Measurements from ENCODE around the gene CCDC188.

The CCDC188 gene

GRCh38 chr22:20115691-20116375 is 35.0 kb downstream of the CCDC188 start, which contains the start of gene RANBP1:
RANBP1 (plus strand) TSS chr22:20116104; CDS start chr22:20116185, 81 bp downstream.
- Histone ChIP-seq H3K9me3 (ENCODE audit: control insufficient read depth, low read length) (no peaks in the 10 kb centered on the region), H3K27me3 (ENCODE audit: control insufficient read depth, insufficient read depth, low read length) (no peaks in the 10 kb centered on the region), H3K4me1 (ENCODE audit: control insufficient read depth, insufficient read depth, low read length) (peaks cover 15% of the 10 kb centered on the region), H3K9ac (ENCODE audit: low read length) (peak within 1 kb of the TSS; percentile 83), H3K4me3 (ENCODE audit: low read length) (peak within 1 kb of the TSS; percentile 63), H3K36me3 (ENCODE audit: control insufficient read depth, insufficient read depth, low read length) (no peaks in the 10 kb centered on the region)

- H3K4me3 ChIP-seq (ENCODE audit: low read length): no peak overlapping the region
- H3K27me3 ChIP-seq (ENCODE audit: control insufficient read depth, insufficient read depth, low read length): no peaks in the 10 kb centered on the region
- no peak overlapping the region for H3K9ac ChIP-seq (ENCODE audit: low read length)
- H3K9me3 ChIP-seq (ENCODE audit: control insufficient read depth, low read length): no peaks in the 10 kb centered on the region
- H3K36me3 ChIP-seq (ENCODE audit: control insufficient read depth, insufficient read depth, low read length): no peaks in the 10 kb centered on the region
- peaks cover 15% of the 10 kb centered on the region for H3K4me1 ChIP-seq (ENCODE audit: control insufficient read depth, insufficient read depth, low read length)
Measured at GRCh38 chr22:20114506-20115475, 36.1 kb downstream of the CCDC188 start.

GRCh38 chr22:20113551-20114310 is 37.1 kb downstream of the CCDC188 start:
- Histone ChIP-seq H3K4me1 (ENCODE audit: control insufficient read depth, insufficient read depth, low read length) (peaks cover 12% of the 10 kb centered on the region), H3K9me3 (ENCODE audit: control insufficient read depth, low read length) (no peaks in the 10 kb centered on the region), H3K36me3 (ENCODE audit: control insufficient read depth, insufficient read depth, low read length) (peaks cover 3% of the 10 kb centered on the region)

GRCh38 chr22:20112623-20113511 is 38.0 kb downstream of the CCDC188 start:
- no peak overlapping the region for H3K4me3 ChIP-seq (ENCODE audit: low read length)
- H3K36me3 ChIP-seq (ENCODE audit: control insufficient read depth, insufficient read depth, low read length): peaks cover 3% of the 10 kb centered on the region
- no peak overlapping the region for H3K9ac ChIP-seq (ENCODE audit: low read length)
- H3K4me1 ChIP-seq (ENCODE audit: control insufficient read depth, insufficient read depth, low read length): peaks cover 6% of the 10 kb centered on the region
- H3K9me3 ChIP-seq (ENCODE audit: control insufficient read depth, low read length): no peaks in the 10 kb centered on the region
- H3K27me3 ChIP-seq (ENCODE audit: control insufficient read depth, insufficient read depth, low read length): no peaks in the 10 kb centered on the region

More at GRCh38 chr22:20113551-20114310, 37.1 kb downstream of the CCDC188 start:
- Histone ChIP-seq H3K9ac (ENCODE audit: low read length) (no peak overlapping the region), H3K27me3 (ENCODE audit: control insufficient read depth, insufficient read depth, low read length) (no peaks in the 10 kb centered on the region), H3K4me3 (ENCODE audit: low read length) (no peak overlapping the region)

GRCh38 chr22:20111689-20112622 is 38.9 kb downstream of the CCDC188 start:
- H3K36me3 ChIP-seq (ENCODE audit: control insufficient read depth, insufficient read depth, low read length): peaks cover 8% of the 10 kb centered on the region
- no peaks in the 10 kb centered on the region for H3K9me3 ChIP-seq (ENCODE audit: control insufficient read depth, low read length)
- H3K4me3 ChIP-seq (ENCODE audit: low read length): no peak overlapping the region
- peaks cover 6% of the 10 kb centered on the region for H3K4me1 ChIP-seq (ENCODE audit: control insufficient read depth, insufficient read depth, low read length)
- H3K27me3 ChIP-seq (ENCODE audit: control insufficient read depth, insufficient read depth, low read length): no peaks in the 10 kb centered on the region
- H3K9ac ChIP-seq (ENCODE audit: low read length): no peak overlapping the region

GRCh38 chr22:20111045-20111688 is 39.7 kb downstream of the CCDC188 start:
- peaks cover 6% of the 10 kb centered on the region for H3K4me1 ChIP-seq (ENCODE audit: control insufficient read depth, insufficient read depth, low read length)
- H3K4me3 ChIP-seq (ENCODE audit: low read length): no peak overlapping the region
- no peak overlapping the region for H3K9ac ChIP-seq (ENCODE audit: low read length)
- H3K27me3 ChIP-seq (ENCODE audit: control insufficient read depth, insufficient read depth, low read length): no peaks in the 10 kb centered on the region
- H3K9me3 ChIP-seq (ENCODE audit: control insufficient read depth, low read length): no peaks in the 10 kb centered on the region
- peaks cover 16% of the 10 kb centered on the region for H3K36me3 ChIP-seq (ENCODE audit: control insufficient read depth, insufficient read depth, low read length)

GRCh38 chr22:20110359-20110985 is 40.4 kb downstream of the CCDC188 start:
- H3K4me1 ChIP-seq (ENCODE audit: control insufficient read depth, insufficient read depth, low read length): no peaks in the 10 kb centered on the region
- peaks cover 19% of the 10 kb centered on the region for H3K36me3 ChIP-seq (ENCODE audit: control insufficient read depth, insufficient read depth, low read length)
- H3K27me3 ChIP-seq (ENCODE audit: control insufficient read depth, insufficient read depth, low read length): no peaks in the 10 kb centered on the region
- H3K9me3 ChIP-seq (ENCODE audit: control insufficient read depth, low read length): no peaks in the 10 kb centered on the region
- H3K4me3 ChIP-seq (ENCODE audit: low read length): no peak overlapping the region
- no peak overlapping the region for H3K9ac ChIP-seq (ENCODE audit: low read length)

GRCh38 chr22:20109411-20110358 is 41.2 kb downstream of the CCDC188 start:
- no peak overlapping the region for H3K4me3 ChIP-seq (ENCODE audit: low read length)
- no peaks in the 10 kb centered on the region for H3K4me1 ChIP-seq (ENCODE audit: control insufficient read depth, insufficient read depth, low read length)
- H3K9me3 ChIP-seq (ENCODE audit: control insufficient read depth, low read length): no peaks in the 10 kb centered on the region
- H3K36me3 ChIP-seq (ENCODE audit: control insufficient read depth, insufficient read depth, low read length): peaks cover 19% of the 10 kb centered on the region
- H3K27me3 ChIP-seq (ENCODE audit: control insufficient read depth, insufficient read depth, low read length): no peaks in the 10 kb centered on the region
- H3K9ac ChIP-seq (ENCODE audit: low read length): no peak overlapping the region

GRCh38 chr22:20108757-20109230 is 42.1 kb downstream of the CCDC188 start:
- no peaks in the 10 kb centered on the region for H3K9me3 ChIP-seq (ENCODE audit: control insufficient read depth, low read length)
- H3K9ac ChIP-seq (ENCODE audit: low read length): no peak overlapping the region
- no peaks in the 10 kb centered on the region for H3K27me3 ChIP-seq (ENCODE audit: control insufficient read depth, insufficient read depth, low read length)
- no peak overlapping the region for H3K4me3 ChIP-seq (ENCODE audit: low read length)
- H3K4me1 ChIP-seq (ENCODE audit: control insufficient read depth, insufficient read depth, low read length): no peaks in the 10 kb centered on the region
- peaks cover 19% of the 10 kb centered on the region for H3K36me3 ChIP-seq (ENCODE audit: control insufficient read depth, insufficient read depth, low read length)

Measured in mucosa of stomach (tissue), 1 donor.